Erythroblast (primary cell): Measurements from ENCODE around the gene TYMS.

Source experiments
- DNase-seq, 2 experiments: peaks; one replicate each; lab custom pipeline; 2025; lab: John Stamatoyannopoulos, UW
- GATA1 ChIP-seq: IDR thresholded peaks from 2 replicates; pipeline ENCODE4 v1.6.1; 2011; ENCODE audit warnings: low read depth, mild to moderate bottlenecking, control low read depth, low read length, moderate library complexity
- POLR2A ChIP-seq: IDR thresholded peaks from 2 replicates; pipeline ENCODE4 v1.6.1; 2011; ENCODE audit warnings: mild to moderate bottlenecking, low read length

TYMS gene

GRCh38 chr18:692824-693223 lies 35.4 kb downstream of the TYMS start:
- DNase-seq: no peak

DNA sequence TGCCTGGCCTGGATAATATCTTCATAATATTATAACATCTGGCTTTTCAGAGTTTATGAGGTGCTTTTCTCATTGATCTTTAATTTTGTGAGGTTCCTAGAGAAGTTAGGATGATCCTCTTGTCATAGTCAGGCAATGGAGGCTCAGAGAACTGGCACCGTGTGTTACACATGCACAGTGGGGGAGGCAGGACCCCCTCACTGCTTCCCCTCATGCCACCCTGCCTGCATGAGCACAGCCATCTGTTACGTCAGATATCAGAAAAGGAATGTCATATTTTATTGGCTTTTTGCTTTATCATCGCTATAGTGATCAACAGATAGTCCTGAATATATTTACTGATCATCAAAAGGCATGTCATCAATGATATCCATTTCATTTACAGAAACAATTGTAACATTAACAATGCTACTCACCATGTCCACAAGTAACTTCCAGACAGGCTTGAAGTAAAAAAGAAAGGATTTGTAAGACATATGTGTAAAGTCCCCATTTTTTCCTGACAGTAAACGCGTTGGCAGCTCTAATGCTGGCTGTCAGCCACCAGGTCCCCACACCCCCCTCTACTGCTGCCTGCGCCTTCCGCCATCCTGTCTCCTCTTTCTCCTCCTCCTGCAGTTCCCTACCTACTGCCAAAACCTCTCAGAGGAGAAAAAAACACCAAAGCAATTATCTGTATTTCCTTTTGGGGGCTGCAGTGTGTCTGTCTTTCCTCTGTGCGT lies 36.2 kb downstream of the TYMS start:
- no peak for DNase-seq
- no peak for TF ChIP-seq GATA1
- no peak for TF ChIP-seq POLR2A

More at GRCh38 chr18:692824-693223, 35.4 kb downstream of the TYMS start:
- TF ChIP-seq POLR2A (no peak), GATA1 (no peak)

DNA sequence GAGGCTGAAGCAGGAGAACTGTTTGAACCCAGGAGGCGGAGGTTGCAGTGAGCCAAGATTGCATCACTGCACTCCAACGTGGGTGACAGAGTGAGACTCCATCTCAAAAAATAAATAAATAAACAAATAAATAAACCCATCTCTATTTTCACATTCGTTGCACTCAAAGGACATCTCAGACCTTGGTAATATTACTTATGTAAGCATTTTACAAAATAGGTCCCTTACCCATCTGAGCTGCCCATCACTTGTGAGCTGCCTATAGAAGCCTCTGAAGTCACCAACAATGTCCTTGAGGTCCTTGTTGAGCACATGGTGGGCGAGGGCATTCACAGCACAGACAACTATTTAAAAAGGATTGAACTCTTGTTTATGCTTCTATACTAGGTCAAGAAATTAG lies 39.6 kb downstream of the TYMS start:
- no peak for DNase-seq
- no peak for TF ChIP-seq POLR2A
- no peak for TF ChIP-seq GATA1

DNA sequence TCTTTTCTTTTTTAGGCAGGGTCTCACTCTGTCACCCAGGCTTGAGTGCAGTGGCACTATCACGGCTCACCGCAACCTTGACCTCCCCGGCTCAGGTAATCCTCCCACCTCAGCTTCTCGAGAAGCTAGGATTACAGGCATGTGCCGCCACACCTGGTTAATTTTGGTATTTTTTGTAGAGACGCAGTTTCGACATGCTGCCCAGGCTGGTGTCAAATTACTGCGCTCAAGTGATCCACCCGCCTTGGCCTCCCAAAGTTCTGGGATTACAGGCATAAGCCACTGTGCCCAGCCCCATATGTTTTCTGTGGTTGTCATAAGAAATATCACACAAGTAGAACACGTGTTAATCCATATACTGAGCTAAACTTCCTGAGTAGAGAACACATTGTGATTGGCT lies 40.3 kb downstream of the TYMS start:
- no peak for TF ChIP-seq GATA1
- TF ChIP-seq POLR2A: no peak
- no peak for DNase-seq

- DNase-seq: peak in 1 of 2 experiments; percentile 58
Observed at GRCh38 chr18:703213-703967, 45.9 kb downstream of the TYMS start.

DNA sequence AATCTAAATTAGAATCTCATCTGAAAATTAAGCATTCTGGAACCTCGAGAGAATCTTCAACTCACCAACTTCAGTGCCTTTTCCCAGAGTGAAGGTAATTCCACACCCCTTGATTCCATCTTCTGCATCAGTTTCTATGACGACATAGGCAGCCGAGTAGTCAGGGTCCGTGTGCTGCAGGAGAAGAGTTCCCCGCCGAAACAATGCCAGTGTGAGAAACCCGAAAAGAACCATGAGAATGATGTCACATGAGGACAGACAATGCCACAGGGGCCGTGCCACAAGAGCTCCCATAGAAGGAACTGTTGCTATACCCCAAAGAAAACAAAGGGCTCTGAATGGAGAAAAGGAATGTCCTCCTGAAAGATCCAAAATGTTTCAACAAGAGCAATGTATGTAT lies 49.0 kb downstream of the TYMS start:
- DNase-seq: no peak
- no peak for TF ChIP-seq GATA1
- no peak for TF ChIP-seq POLR2A

More at GRCh38 chr18:703213-703967, 45.9 kb downstream of the TYMS start:
- no peak for TF ChIP-seq GATA1
- no peak for TF ChIP-seq POLR2A

- DNase-seq: no peak
- TF ChIP-seq GATA1: no peak
- no peak for TF ChIP-seq POLR2A
Observed at GRCh38 chr18:708096-708495, 50.6 kb downstream of the TYMS start.

GRCh38 chr18:709771-710170 lies 52.3 kb downstream of the TYMS start:
- DNase-seq: peak; percentile 24 to 38
- TF ChIP-seq GATA1: no peak
- TF ChIP-seq POLR2A: no peak

DNA sequence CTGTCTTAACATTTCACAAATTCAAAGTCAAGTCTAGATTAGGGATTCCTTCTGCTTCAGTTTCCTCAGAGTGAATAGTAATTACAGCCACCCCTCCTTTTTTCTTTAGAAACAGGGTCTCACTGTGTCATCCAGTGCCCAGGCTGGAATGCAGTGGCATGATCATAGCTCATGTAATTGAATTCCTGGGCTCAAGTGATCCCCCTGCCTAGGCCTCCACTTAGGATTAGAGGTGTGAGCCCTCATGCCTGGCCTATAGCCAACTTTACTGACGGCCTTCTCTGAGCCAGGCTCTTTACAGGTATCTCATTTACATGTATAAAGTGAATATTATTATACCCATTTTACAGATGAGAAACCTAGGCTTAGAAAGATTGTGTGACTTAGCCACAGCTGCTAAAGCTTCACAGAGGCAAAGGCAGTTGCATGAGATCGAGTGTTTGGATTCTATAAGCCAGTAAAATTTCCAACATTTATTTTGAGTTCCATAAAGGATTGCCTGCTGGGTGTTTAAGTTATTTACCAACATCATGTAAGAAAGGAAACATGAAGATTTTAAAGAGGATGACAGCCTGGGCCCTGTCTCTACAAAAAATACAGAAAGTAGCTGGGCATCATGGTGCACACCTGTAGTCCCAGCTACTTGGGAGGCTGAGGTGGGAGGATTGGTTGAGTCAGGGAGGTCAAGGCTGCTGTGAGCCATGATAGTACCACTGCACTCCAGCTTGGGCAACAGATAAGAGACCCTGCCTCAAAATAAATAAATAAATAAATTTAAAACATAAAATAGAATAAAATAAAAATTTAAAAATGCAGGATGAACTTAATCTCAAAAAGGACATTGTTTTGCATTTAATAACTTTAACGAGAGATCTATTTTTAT lies 53.2 kb downstream of the TYMS start:
- TF ChIP-seq POLR2A: no peak
- no peak for TF ChIP-seq GATA1
- DNase-seq: peak; percentile 58 to 73

GRCh38 chr18:711310-711656 lies 53.8 kb downstream of the TYMS start:
- DNase-seq: no peak
- TF ChIP-seq GATA1 (no peak), POLR2A (no peak)

DNA sequence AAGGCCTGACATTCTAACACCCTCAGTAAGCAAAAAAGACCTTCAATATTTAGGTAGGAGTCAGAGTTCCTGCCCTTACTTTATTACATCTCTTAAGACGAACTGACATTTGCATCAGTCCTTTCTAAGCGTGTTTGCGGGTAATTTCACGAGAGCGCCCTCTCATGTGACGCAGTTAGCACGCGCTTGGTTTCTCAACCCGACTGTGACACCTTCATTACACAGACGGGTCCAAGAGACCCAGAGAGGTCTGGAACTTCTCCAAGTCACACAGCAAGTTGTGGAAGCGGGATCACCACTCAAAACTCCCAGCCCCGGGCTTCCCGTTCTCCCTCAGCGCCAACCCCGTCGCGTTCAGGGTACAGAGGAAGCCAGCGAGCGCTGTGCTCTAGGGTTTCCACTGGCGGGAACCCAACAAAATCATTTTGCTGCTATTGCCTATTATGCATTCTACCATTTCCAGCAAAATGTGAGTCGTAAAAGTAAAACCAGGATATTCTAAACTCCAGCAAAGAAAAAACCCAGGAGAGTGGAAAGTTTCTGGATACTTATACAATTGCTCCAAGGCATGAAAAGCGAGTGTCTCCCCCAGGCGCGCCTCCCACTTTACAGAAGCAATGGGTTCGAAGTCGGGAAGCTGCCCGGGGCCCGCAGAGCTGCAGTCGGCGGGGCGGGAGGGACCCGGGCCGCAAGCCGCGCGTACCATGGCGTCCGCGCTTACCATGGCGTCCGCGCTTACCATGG lies 54.4 kb downstream of the TYMS start:
- DNase-seq: peak; percentile 93 to 94
- TF ChIP-seq POLR2A (peak; percentile 82), GATA1 (no peak)

DNA sequence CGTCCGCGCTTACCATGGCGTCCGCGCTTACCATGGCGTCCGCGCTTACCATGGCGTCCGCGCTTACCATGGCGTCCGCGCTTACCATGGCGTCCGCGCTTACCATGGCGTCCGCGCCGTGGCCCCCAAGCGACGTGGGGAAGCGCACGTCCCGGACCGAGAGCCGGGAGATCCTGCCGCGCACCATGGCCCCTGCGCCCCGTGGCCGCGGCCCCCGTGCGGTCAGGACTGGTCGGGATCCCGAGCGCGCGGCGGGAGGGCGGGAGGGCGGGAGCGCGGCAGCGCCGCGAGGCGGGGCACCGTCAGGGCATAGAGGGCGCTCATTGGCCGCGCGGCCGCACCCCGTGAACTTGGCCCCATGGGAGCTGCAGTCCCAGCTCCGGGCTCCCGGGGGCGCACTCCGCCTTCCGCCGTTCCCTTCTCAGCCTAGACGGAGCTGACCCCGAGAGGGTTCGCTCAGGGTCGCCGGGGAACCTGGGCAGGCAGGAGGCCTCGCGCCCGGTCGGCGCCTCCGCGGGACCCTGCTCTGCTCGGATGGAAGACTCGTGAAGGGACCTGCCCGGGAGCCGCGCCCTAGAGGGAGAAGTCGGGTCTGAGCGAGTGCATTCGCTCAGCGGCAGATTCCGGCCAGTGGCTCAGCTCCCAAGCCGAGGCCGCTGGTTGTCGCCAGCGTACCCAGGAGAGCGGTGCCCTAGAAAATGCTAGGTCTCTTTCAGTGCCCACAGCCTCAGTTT lies 55.1 kb downstream of the TYMS start, which contains the start of gene ENOSF1:
Gene ENOSF1 (minus strand): TSS at position 230 of the 734 bp plus-strand sequence. CDS start 43 bp downstream, at position 187.
- DNase-seq: peak; percentile 93 to 95
- TF ChIP-seq GATA1 (no peak), POLR2A (no peak)

- DNase-seq: no peak
- TF ChIP-seq GATA1 (no peak), POLR2A (no peak)
Observed at GRCh38 chr18:713135-713490, 55.7 kb downstream of the TYMS start.
